ENCODE measurements around the gene TRIM15.

Gene TRIM15

GRCh38 chr6:30184417-30185031, 21.2 kb downstream of the TRIM15 start:
- Histone ChIP-seq H3K9ac (ENCODE audit: low read length) (no peak overlapping the region), H3K9me2 (ENCODE audit: low read depth, low read length) (no peaks in the 10 kb centered on the region), H3K36me3 (ENCODE audit: insufficient read depth, low read length) (peaks cover 48% of the 10 kb centered on the region), H3K4me3 (ENCODE audit: low read depth, low read length, poor library complexity, severe bottlenecking) (no peak overlapping the region), H3K79me2 (ENCODE audit: insufficient read depth, low read length) (no peaks in the 10 kb centered on the region), H3K4me2 (ENCODE audit: low read length) (no peak overlapping the region), H3K27ac (ENCODE audit: low read depth, low read length, poor library complexity, severe bottlenecking) (no peak overlapping the region), H3K4me1 (ENCODE audit: insufficient read depth, low read length, severe bottlenecking) (no peaks in the 10 kb centered on the region), H3K9me3 (ENCODE audit: low read length) (peaks cover 4% of the 10 kb centered on the region), H3K27me3 (ENCODE audit: insufficient read depth, low read length) (no peaks in the 10 kb centered on the region), H2AFZ (ENCODE audit: low read length) (no peak overlapping the region), H4K20me1 (ENCODE audit: insufficient read depth, low read length) (no peaks in the 10 kb centered on the region), H3F3A (ENCODE audit: insufficient read depth, low read length) (no peaks in the 10 kb centered on the region)
- no peak for TF ChIP-seq CTCF (IDR thresholded peaks at IDR 0.05; ENCODE audit: low read length)
- TF ChIP-seq EZH2 (IDR thresholded peaks at IDR 0.05; ENCODE audit: borderline replicate concordance, low read length): no peak

GRCh38 chr6:30185846-30186484, 22.6 kb downstream of the TRIM15 start:
- Histone ChIP-seq H3K79me2 (ENCODE audit: insufficient read depth, low read length) (no peaks in the 10 kb centered on the region), H3K27me3 (ENCODE audit: insufficient read depth, low read length) (no peaks in the 10 kb centered on the region), H3K4me1 (ENCODE audit: insufficient read depth, low read length, severe bottlenecking) (no peaks in the 10 kb centered on the region), H3K27ac (ENCODE audit: low read depth, low read length, poor library complexity, severe bottlenecking) (no peak overlapping the region), H4K20me1 (ENCODE audit: insufficient read depth, low read length) (no peaks in the 10 kb centered on the region), H3K9ac (ENCODE audit: low read length) (no peak overlapping the region), H3K4me3 (ENCODE audit: low read depth, low read length, poor library complexity, severe bottlenecking) (no peak overlapping the region), H3K36me3 (ENCODE audit: insufficient read depth, low read length) (peaks cover 62% of the 10 kb centered on the region), H3K9me3 (ENCODE audit: low read length) (no peaks in the 10 kb centered on the region), H2AFZ (ENCODE audit: low read length) (no peak overlapping the region), H3K9me2 (ENCODE audit: low read depth, low read length) (no peaks in the 10 kb centered on the region), H3F3A (ENCODE audit: insufficient read depth, low read length) (no peaks in the 10 kb centered on the region), H3K4me2 (ENCODE audit: low read length) (no peak overlapping the region)
- TF ChIP-seq CTCF (IDR thresholded peaks at IDR 0.05; ENCODE audit: low read length) (no peak), EZH2 (IDR thresholded peaks at IDR 0.05; ENCODE audit: borderline replicate concordance, low read length) (no peak)

- Histone ChIP-seq H3K27me3 (ENCODE audit: insufficient read depth, low read length) (no peaks in the 10 kb centered on the region), H3K9me3 (ENCODE audit: low read length) (no peaks in the 10 kb centered on the region), H2AFZ (ENCODE audit: low read length) (no peak overlapping the region), H3K9ac (ENCODE audit: low read length) (no peak overlapping the region), H3F3A (ENCODE audit: insufficient read depth, low read length) (no peaks in the 10 kb centered on the region), H3K4me1 (ENCODE audit: insufficient read depth, low read length, severe bottlenecking) (no peaks in the 10 kb centered on the region), H3K27ac (ENCODE audit: low read depth, low read length, poor library complexity, severe bottlenecking) (no peak overlapping the region), H3K4me3 (ENCODE audit: low read depth, low read length, poor library complexity, severe bottlenecking) (no peak overlapping the region), H3K36me3 (ENCODE audit: insufficient read depth, low read length) (peaks cover 82% of the 10 kb centered on the region), H3K9me2 (ENCODE audit: low read depth, low read length) (no peaks in the 10 kb centered on the region), H4K20me1 (ENCODE audit: insufficient read depth, low read length) (no peaks in the 10 kb centered on the region), H3K4me2 (ENCODE audit: low read length) (no peak overlapping the region), H3K79me2 (ENCODE audit: insufficient read depth, low read length) (no peaks in the 10 kb centered on the region)
- no peak for TF ChIP-seq EZH2 (IDR thresholded peaks at IDR 0.05; ENCODE audit: borderline replicate concordance, low read length)
- TF ChIP-seq CTCF (IDR thresholded peaks at IDR 0.05; ENCODE audit: low read length): no peak
Observed at GRCh38 chr6:30188541-30188940, 25.2 kb downstream of the TRIM15 start.
